Measurements from ENCODE around the gene CEP152. TPM values are rescaled to one million over a fixed set of nuclear protein-coding genes. Genes with fewer than 3 reads are reported as not detected.
A peak's percentile ranks its signal among the peaks of the same experiment; 100 is the strongest.

CEP152 gene
- total RNA-seq, 1 experiment from 2014 or later, result 31.6 TPM

DNA sequence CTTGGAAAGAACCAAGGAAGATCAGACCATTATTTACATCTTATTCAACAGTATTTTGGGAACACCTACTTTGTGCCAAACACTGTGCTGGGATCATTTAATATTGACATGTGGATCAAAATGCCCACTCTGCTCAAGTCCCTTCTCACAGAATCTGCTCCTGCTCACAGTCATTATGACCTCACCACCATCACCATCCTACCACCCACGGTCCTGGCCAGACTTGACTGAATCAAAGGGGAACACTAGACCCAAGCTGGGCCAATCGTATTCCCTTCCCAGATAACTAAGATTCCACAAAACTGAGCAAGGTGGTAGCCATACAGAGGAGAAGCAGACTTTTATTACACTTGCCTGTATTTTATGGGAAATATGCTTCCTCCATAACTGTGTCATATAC, 3.4 kb upstream of the CEP152 start:
- no peak for TF ChIP-seq EZH2 (IDR thresholded peaks at IDR 0.05; ENCODE audit: borderline replicate concordance, low read depth, low read length, poor library complexity, severe bottlenecking)
- TF ChIP-seq, protein P1, sequence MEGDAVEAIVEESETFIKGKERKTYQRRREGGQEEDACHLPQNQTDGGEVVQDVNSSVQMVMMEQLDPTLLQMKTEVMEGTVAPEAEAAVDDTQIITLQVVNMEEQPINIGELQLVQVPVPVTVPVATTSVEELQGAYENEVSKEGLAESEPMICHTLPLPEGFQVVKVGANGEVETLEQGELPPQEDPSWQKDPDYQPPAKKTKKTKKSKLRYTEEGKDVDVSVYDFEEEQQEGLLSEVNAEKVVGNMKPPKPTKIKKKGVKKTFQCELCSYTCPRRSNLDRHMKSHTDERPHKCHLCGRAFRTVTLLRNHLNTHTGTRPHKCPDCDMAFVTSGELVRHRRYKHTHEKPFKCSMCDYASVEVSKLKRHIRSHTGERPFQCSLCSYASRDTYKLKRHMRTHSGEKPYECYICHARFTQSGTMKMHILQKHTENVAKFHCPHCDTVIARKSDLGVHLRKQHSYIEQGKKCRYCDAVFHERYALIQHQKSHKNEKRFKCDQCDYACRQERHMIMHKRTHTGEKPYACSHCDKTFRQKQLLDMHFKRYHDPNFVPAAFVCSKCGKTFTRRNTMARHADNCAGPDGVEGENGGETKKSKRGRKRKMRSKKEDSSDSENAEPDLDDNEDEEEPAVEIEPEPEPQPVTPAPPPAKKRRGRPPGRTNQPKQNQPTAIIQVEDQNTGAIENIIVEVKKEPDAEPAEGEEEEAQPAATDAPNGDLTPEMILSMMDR (conservative IDR thresholded peaks at IDR 0.05; ENCODE audit: low read depth, low read length), result no peak
- intact Hi-C loops (cut with micrococcal nuclease; ENCODE audit: unreplicated experiment), result loop anchor here (5.0 kb wide), 1 partner anchor 38 kb away; no protein-coding TSS in a partner anchor

DNA sequence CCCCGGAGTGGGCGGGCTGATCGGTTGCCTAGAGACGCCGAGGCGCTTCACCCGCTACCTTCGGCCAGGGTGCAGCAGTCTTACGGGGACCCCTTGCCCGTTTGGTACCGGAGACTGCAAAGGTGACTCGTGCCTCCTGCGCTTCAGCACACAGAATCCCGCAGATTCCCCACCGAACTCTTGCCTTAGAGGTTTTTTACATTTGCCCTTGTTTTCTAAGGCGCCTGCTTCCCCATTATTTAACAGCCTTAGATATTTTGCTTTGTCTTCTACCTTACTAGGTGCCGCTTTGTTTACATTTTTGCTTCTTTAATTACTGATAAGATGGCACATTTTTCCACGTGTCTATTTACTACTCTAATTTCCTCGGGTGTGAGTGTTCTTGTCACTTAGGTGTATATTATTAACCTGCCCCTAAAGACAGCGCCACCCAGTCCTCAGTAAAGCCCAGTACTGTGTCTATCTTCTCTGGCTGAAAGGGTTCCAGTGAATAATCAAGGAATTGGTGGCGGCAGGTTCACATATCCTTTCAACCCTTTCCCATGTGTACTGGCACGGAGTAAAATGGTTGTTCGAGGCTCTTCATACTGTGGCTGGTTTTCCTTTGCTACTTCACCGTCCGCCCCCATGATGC, 573 bp upstream of the CEP152 start:
- no peaks in the 10 kb centered on the region for H3K36me3 ChIP-seq (ENCODE audit: insufficient read depth, low read length, poor library complexity, severe bottlenecking)
- no peaks in the 10 kb centered on the region for H3K9me3 ChIP-seq (ENCODE audit: low read depth, low read length, poor library complexity, severe bottlenecking)
- no TSS peak for BruUV-seq (replicated peaks)
- no peaks in the 10 kb centered on the region for H3K27me3 ChIP-seq (replicated peaks; ENCODE audit: insufficient read depth, low read depth, low read length, poor library complexity)
- no peak for TF ChIP-seq EZH2 (IDR thresholded peaks at IDR 0.05; ENCODE audit: borderline replicate concordance, low read depth, low read length, poor library complexity, severe bottlenecking)
- TF ChIP-seq, protein P1 (conservative IDR thresholded peaks at IDR 0.05; ENCODE audit: low read depth, low read length), result peak; percentile 20; the same call in 1 of the 2 replicates
- H3K4me3 ChIP-seq (ENCODE audit: low read depth, low read length, poor library complexity, severe bottlenecking), result peak overlapping the region; percentile 83
- ChIA-PET CTCF (interaction anchor here (1.0 to 1.2 kb wide), 2 partner anchors 10 to 1334 kb away, joined by 3 to 4 read pairs; no protein-coding TSS in a partner anchor), POLR2A (ENCODE audit: low non-redundant PET) (interaction anchor here (0.6 kb wide), 1 partner anchor 50 kb away, joined by 4 read pairs; no protein-coding TSS in a partner anchor)
- intact Hi-C loops (cut with micrococcal nuclease; ENCODE audit: unreplicated experiment), result loop anchor here (5.0 kb wide), 1 partner anchor 41 kb away; no protein-coding TSS in a partner anchor
- no peak overlapping the region for H3K27ac ChIP-seq (ENCODE audit: low read depth, low read length, poor library complexity, severe bottlenecking)
- peaks cover 21% of the 10 kb centered on the region for H3K4me1 ChIP-seq (ENCODE audit: insufficient read depth, low read length, poor library complexity, severe bottlenecking)
- DNase-seq (ENCODE audit: low spot score), result peak; percentile 16

More for the DNA sequence above, 3.4 kb upstream of the CEP152 start:
- no peak overlapping the region for H3K4me3 ChIP-seq (ENCODE audit: low read depth, low read length, poor library complexity, severe bottlenecking)
- no peaks in the 10 kb centered on the region for H3K36me3 ChIP-seq (ENCODE audit: insufficient read depth, low read length, poor library complexity, severe bottlenecking)
- H3K9me3 ChIP-seq (ENCODE audit: low read depth, low read length, poor library complexity, severe bottlenecking), result no peaks in the 10 kb centered on the region
- ChIA-PET CTCF (no interaction called here), POLR2A (ENCODE audit: low non-redundant PET) (no interaction called here)
- BruUV-seq (replicated peaks), result no TSS peak
- H3K27me3 ChIP-seq (replicated peaks; ENCODE audit: insufficient read depth, low read depth, low read length, poor library complexity), result no peaks in the 10 kb centered on the region
- no peak overlapping the region for H3K27ac ChIP-seq (ENCODE audit: low read depth, low read length, poor library complexity, severe bottlenecking)
- no peak for DNase-seq (ENCODE audit: low spot score)
- peaks cover 11% of the 10 kb centered on the region for H3K4me1 ChIP-seq (ENCODE audit: insufficient read depth, low read length, poor library complexity, severe bottlenecking)

DNA sequence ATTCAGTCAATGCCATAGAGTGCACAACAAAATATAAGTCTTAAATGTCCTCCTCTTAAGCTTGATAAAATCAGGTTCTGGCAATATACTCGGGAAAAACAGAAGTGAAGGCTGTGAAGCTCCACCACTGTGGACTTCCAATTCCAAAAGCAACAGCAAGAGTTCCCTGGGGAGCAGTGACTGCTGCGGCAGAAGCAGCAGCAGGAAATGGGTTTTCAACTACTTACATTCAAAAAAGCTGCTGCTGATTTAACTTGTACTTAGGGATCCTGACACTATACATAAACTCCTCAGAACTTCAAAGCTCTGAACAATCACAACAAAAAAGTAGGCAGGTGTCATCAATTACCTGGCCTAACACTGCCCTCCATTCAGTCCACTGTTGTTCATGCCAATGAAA, 4.7 kb downstream of the CEP152 start:
- ChIA-PET POLR2A (ENCODE audit: low non-redundant PET) (no interaction called here), CTCF (no interaction called here)
- Histone ChIP-seq H3K9me3 (ENCODE audit: low read depth, low read length, poor library complexity, severe bottlenecking) (no peaks in the 10 kb centered on the region), H3K4me3 (ENCODE audit: low read depth, low read length, poor library complexity, severe bottlenecking) (peak overlapping the region; percentile 33), H3K27me3 (replicated peaks; ENCODE audit: insufficient read depth, low read depth, low read length, poor library complexity) (no peaks in the 10 kb centered on the region), H3K27ac (ENCODE audit: low read depth, low read length, poor library complexity, severe bottlenecking) (peak overlapping the region; percentile 63), H3K36me3 (ENCODE audit: insufficient read depth, low read length, poor library complexity, severe bottlenecking) (no peaks in the 10 kb centered on the region), H3K4me1 (ENCODE audit: insufficient read depth, low read length, poor library complexity, severe bottlenecking) (peaks cover 38% of the 10 kb centered on the region)
- intact Hi-C loops (cut with micrococcal nuclease; ENCODE audit: unreplicated experiment), result no loop called here
- peak; percentile 92 for DNase-seq (ENCODE audit: low spot score)
- TF ChIP-seq EZH2 (IDR thresholded peaks at IDR 0.05; ENCODE audit: borderline replicate concordance, low read depth, low read length, poor library complexity, severe bottlenecking), result no peak
- TF ChIP-seq, protein P1 (conservative IDR thresholded peaks at IDR 0.05; ENCODE audit: low read depth, low read length), result no peak
- no TSS peak for BruUV-seq (replicated peaks)
